NCI-H128 (cell line): Measurements from ENCODE around the gene ERAP2.

Experiments used
- DNase-seq: peaks from one replicate; lab custom pipeline; 2025; ENCODE audit not compliant: unreplicated experiment; lab: John Stamatoyannopoulos, UW

ERAP2 gene

GRCh38 chr5:96931605-96932004, 55.3 kb downstream of the ERAP2 start:
- DNase-seq: no peak

- no peak for DNase-seq
Observed at GRCh38 chr5:96932026-96932425, 55.7 kb downstream of the ERAP2 start.

GRCh38 chr5:96933764-96934707, 57.7 kb downstream of the ERAP2 start:
- no peak for DNase-seq

GRCh38 chr5:96934708-96935558, 58.6 kb downstream of the ERAP2 start:
- peak; percentile 72 for DNase-seq

GRCh38 chr5:96935559-96936430, 59.5 kb downstream of the ERAP2 start, which contains the start of gene LNPEP:
Gene LNPEP, plus strand, starts transcription at chr5:96936080. Its CDS starts 76 bp downstream, at chr5:96936156.
- peak; percentile 84 for DNase-seq

GRCh38 chr5:96936431-96937320, 60.4 kb downstream of the ERAP2 start:
- no peak for DNase-seq

- no peak for DNase-seq
Observed at GRCh38 chr5:96940586-96940985, 64.3 kb downstream of the ERAP2 start.

- DNase-seq: no peak
Observed at GRCh38 chr5:96941140-96941539, 64.8 kb downstream of the ERAP2 start.

GRCh38 chr5:96942078-96942477, 65.8 kb downstream of the ERAP2 start:
- no peak for DNase-seq

- DNase-seq: no peak
Observed at GRCh38 chr5:96942911-96943310, 66.6 kb downstream of the ERAP2 start.

GRCh38 chr5:96943799-96944198, 67.5 kb downstream of the ERAP2 start:
- DNase-seq: no peak

GRCh38 chr5:96945144-96945897, 69.0 kb downstream of the ERAP2 start:
- DNase-seq: no peak

GRCh38 chr5:96946381-96946780, 70.1 kb downstream of the ERAP2 start:
- no peak for DNase-seq

GRCh38 chr5:96952118-96952750, 75.9 kb downstream of the ERAP2 start:
- DNase-seq: no peak

- DNase-seq: no peak
Observed at GRCh38 chr5:96952974-96953730, 76.9 kb downstream of the ERAP2 start.

GRCh38 chr5:96957254-96958049, 81.2 kb downstream of the ERAP2 start:
- DNase-seq: no peak

- no peak for DNase-seq
Observed at GRCh38 chr5:96958977-96959376, 82.7 kb downstream of the ERAP2 start.
